PC-3 (cell line): ENCODE data around the gene UAP1.
"Not testable (repeated sequence)": the region's sequence is repeated elsewhere in the genome, so short reads cannot be mapped to it uniquely, and the experiment has no call there.

Experiments
- EZH2phosphoT487 ChIP-seq: fragments of 300-600 bp; sonication (generic); IDR thresholded peaks from 2 replicates; pipeline ENCODE4 v1.6.1; 2018; ENCODE audit warnings: mild to moderate bottlenecking, antibody characterized with exemption, low read length, borderline replicate concordance
- TF ChIP-seq, protein P1 (sequence below): fragments of 300-600 bp; sonication (generic); conservative IDR thresholded peaks from 2 replicates; pipeline ENCODE4 v1.5.1; 2017; ENCODE audit warnings: antibody characterized with exemption, low read depth, mild to moderate bottlenecking, low read length

DNA sequence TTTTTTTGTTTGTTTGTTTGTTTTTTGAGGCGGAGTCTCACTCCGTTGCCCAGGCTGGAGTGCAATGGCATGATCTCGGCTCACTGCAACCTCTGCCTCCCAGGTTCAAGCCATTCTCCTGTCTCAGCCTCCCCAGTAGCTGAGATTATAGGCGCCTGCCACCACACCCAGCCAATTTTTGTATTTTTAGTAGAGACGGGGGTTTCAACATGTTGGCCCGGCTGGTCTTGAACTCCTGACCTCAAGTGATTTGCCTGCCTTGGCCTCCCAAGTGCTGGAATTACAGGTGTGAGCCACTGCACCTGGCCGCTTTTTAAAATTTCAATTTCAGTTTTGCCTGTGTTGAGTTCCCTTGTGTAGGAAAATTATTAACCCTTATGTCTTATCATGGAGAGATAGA is 9.6 kb downstream of the UAP1 start:
- TF ChIP-seq, protein P1, sequence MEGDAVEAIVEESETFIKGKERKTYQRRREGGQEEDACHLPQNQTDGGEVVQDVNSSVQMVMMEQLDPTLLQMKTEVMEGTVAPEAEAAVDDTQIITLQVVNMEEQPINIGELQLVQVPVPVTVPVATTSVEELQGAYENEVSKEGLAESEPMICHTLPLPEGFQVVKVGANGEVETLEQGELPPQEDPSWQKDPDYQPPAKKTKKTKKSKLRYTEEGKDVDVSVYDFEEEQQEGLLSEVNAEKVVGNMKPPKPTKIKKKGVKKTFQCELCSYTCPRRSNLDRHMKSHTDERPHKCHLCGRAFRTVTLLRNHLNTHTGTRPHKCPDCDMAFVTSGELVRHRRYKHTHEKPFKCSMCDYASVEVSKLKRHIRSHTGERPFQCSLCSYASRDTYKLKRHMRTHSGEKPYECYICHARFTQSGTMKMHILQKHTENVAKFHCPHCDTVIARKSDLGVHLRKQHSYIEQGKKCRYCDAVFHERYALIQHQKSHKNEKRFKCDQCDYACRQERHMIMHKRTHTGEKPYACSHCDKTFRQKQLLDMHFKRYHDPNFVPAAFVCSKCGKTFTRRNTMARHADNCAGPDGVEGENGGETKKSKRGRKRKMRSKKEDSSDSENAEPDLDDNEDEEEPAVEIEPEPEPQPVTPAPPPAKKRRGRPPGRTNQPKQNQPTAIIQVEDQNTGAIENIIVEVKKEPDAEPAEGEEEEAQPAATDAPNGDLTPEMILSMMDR, result not testable (repeated sequence)
- not testable (repeated sequence) for TF ChIP-seq EZH2phosphoT487
